Erythroblast (primary cell): ENCODE data around the gene FHL3.

ENCODE experiments used
- GATA1 ChIP-seq: IDR thresholded peaks from 2 replicates; pipeline ENCODE4 v1.6.1; 2011; ENCODE audit warnings: low read depth, mild to moderate bottlenecking, control low read depth, low read length, moderate library complexity
- POLR2A ChIP-seq: IDR thresholded peaks from 2 replicates; pipeline ENCODE4 v1.6.1; 2011; ENCODE audit warnings: mild to moderate bottlenecking, low read length

- no peak for TF ChIP-seq POLR2A
- TF ChIP-seq GATA1 = no peak
Measured at GRCh38 chr1:38020396-38020795, 15.1 kb upstream of the FHL3 start.
